Heart left ventricle (tissue), 13 donors: ENCODE results near the gene SORCS2.

Experiments used
- CTCF ChIP-seq, 12 donors: fragments of 200-600 bp; sonication (generic) in 4 of 12; IDR thresholded peaks; one replicate each; pipeline versions ENCODE4 v1.5.0 to v1.8.0; 2018 to 2022; ENCODE audit warnings: antibody characterized with exemption in 12 of 12, mild to moderate bottlenecking in 5 of 12
- POLR2A ChIP-seq, 2 donors: fragments of 450-650 bp; IDR thresholded peaks; one replicate each; pipeline ENCODE4 v1.6.1; 2017; ENCODE audit warnings: antibody characterized with exemption in 2 of 2, mild to moderate bottlenecking in 2 of 2, moderate library complexity in 2 of 2
- donor health status: ischemic (EF 13 %, LVEDD 7.1; RV severe dilation, severe dysfunction).
- donor health status: DM: no; HTN: yes; CAD: no.
- donor health status: DM: no; HTN: no; CAD: no.
- donor health status: ischemic (EF 25% LVEDD 6.9; RV normal size, moderate dysfunction).
- donor health status: ischemic (EF 25% LVEDD 5.7; RV mildly dilated, moderate dysfunction).
- donor health status: ischemic (EF 35%, LVEDD 5.7; RV mildly dilated, moderate dysfunction).
- donor health status: nonischemic (EF 11% LVEDD 7.7; RV severe dilation, severe dysfunction).
- donor health status: DM: yes; HTN: yes; CAD: no.
- donor health status: PGD.
- donor health status: ischemic (EF 29% LVEDD 5.4; RV normal size, mild dysfunction).
- donor health status: nonischemic (EF 23%, LVEDD 6.1; RV moderate dilation, normal function).

GRCh38 chr4:7434141-7434765, 241.9 kb downstream of the SORCS2 start:
- TF ChIP-seq CTCF (IDR thresholded peaks at IDR 0.05) (no peak), POLR2A (IDR thresholded peaks at IDR 0.05) (no peak)
